Gastrocnemius medialis (tissue), 4 donors: ENCODE results near the gene MED12L. TPM values are rescaled to one million over a fixed set of nuclear protein-coding genes. Genes with fewer than 3 reads are reported as not detected.

Source experiments
- ATAC-seq, 2 donors: fragments of 150-250 bp; one replicate each; pipeline ENCODE4 v1.9.1; 2016
- DNase-seq, 2 donors: peaks; one replicate each; pipeline ENCODE4 v3.0.0-alpha.2; 2019
- H3K27ac ChIP-seq, 4 donors: fragments of 200-600 bp; sonication (generic); 1 replicate in 1 of 4; 2 replicates in 3 of 4; pipeline ENCODE4 v1.5.1; 2016 to 2018; ENCODE audit warnings: mild to moderate bottlenecking in 2 of 4, moderate library complexity in 1 of 4
- H3K27me3 ChIP-seq, 3 donors: fragments of 200-600 bp; sonication (generic) in 2 of 3; 1 replicate in 1 of 3; 2 replicates in 2 of 3; pipeline versions ENCODE4 v1.5.1 to v1.6.0; 2016 to 2019; ENCODE audit warnings: mild to moderate bottlenecking in 1 of 3, moderate library complexity in 1 of 3
- H3K36me3 ChIP-seq, 2 donors: fragments of 200-600 bp; sonication (generic) in 1 of 2; one replicate each; pipeline ENCODE4 v1.5.1; 2017 to 2018
- H3K4me1 ChIP-seq, 2 donors: fragments of 200-600 bp; sonication (generic) in 1 of 2; one replicate each; pipeline ENCODE4 v1.5.1; 2016 to 2017; ENCODE audit warnings: mild to moderate bottlenecking in 2 of 2
- H3K4me3 ChIP-seq, 4 donors: fragments of 200-600 bp; sonication (generic) in 3 of 4; 1 replicate in 1 of 4; 2 replicates in 3 of 4; pipeline ENCODE4 v1.5.1; 2016 to 2019; ENCODE audit warnings: mild to moderate bottlenecking in 2 of 4
- H3K9me3 ChIP-seq, 3 donors: fragments of 200-600 bp; sonication (generic) in 2 of 3; 1 replicate in 1 of 3; 2 replicates in 2 of 3; pipeline ENCODE4 v1.5.1; 2016 to 2019
- CTCF ChIP-seq, 5 experiments: fragments of 450-650 bp in 3 of 5; fragments of 200-600 bp in 2 of 5; sonication (generic) in 2 of 5; IDR thresholded peaks in 4 of 5; conservative IDR thresholded peaks in 1 of 5; 1 replicate in 4 of 5; 2 replicates in 1 of 5; pipeline ENCODE4 v1.5.1; 2016 to 2019; ENCODE audit warnings: antibody characterized with exemption in 5 of 5, mild to moderate bottlenecking in 3 of 5, moderate library complexity in 3 of 5
- POLR2A ChIP-seq, 2 donors: fragments of 450-650 bp; IDR thresholded peaks; one replicate each; pipeline ENCODE4 v1.6.1; 2017; ENCODE audit warnings: antibody characterized with exemption in 2 of 2, mild to moderate bottlenecking in 2 of 2, moderate library complexity in 2 of 2
- in situ Hi-C, 4 donors: fragments of 200-750 bp; cut with MboI; loops; one replicate each; pipeline versions ENCODE4 v1.15.0 to v1.8.0; 2017; ENCODE audit warnings: low sequenced_read_pairs in 4 of 4
- intact Hi-C: fragments of 100-400 bp; cut with DNase I; formaldehyde crosslinking; loops from one replicate; pipeline ENCODE4 v1.15.1; 2023; ENCODE audit warnings: low total_unique reads
- total RNA-seq, 4 donors: library from RNA; depleted of rRNA; stranded (reverse); fragments of >200 nt; gene quantifications; one replicate each; pipeline versions ENCODE4 v1.1.0 to v1.2.3, GENCODE V29; 2016

The MED12L gene
- total RNA-seq, 4 donors from 2014 or later = 0.05 to 1.2 (median 0.10) TPM

GRCh38 chr3:151275091-151275490, 189.6 kb downstream of the MED12L start:
- intact Hi-C loops (no loop called here), in situ Hi-C loops (loop anchor here in 2 of 4 donors (5.0 kb wide), 2 partner anchors 48 to 108 kb away; no protein-coding TSS in a partner anchor)
- no peak for ATAC-seq
- no peaks in the 10 kb centered on the region for H3K9me3 ChIP-seq
- TF ChIP-seq POLR2A (IDR thresholded peaks at IDR 0.05) = no peak
- TF ChIP-seq CTCF (IDR thresholded peaks at IDR 0.05 in 4 of 5, conservative IDR thresholded peaks at IDR 0.05 in 1 of 5) = no peak
- DNase-seq = no peak
- no peaks in the 10 kb centered on the region for H3K27me3 ChIP-seq
- H3K36me3 ChIP-seq = no peaks in the 10 kb centered on the region
- no peaks in the 10 kb centered on the region for H3K4me1 ChIP-seq
- no peak overlapping the region for H3K4me3 ChIP-seq
- peak overlapping the region in 2 of 4 donors; percentile 31 to 36 for H3K27ac ChIP-seq

DNA sequence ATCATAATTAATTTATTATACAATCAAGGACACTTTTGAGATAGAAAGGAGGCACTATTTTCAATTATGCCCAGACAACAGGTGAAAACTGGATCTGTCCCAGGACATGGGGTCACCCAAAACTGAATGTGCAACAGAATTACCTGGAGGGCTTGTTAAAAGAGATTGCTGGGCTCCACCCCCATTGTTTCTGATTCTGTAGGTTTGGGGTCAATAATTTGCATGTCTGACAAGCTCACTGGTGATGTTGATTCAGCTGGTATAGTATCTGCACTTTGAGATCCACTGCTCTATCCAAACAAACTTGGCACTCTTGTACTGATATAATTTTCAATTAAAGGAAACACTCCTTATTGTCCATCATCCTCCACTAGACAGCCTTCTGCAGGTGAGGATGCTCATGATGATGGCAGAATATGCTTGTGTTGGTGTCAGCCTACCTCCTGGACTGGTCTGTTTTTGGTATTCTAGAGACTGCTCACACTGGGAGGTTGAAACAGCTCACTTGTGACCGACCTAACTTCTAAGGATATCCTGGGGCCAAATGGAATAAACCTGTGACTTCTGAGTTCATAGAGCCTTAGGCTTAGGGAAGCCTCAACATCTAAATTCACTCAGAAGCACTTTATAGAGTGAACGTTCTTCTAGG, 190.7 kb downstream of the MED12L start:
- intact Hi-C loops (no loop called here), in situ Hi-C loops (loop anchor here in 2 of 4 donors (5.0 kb wide), 2 partner anchors 49 to 109 kb away; no protein-coding TSS in a partner anchor)
- no peak for ATAC-seq
- peak overlapping the region; percentile 1 to 41 (median 26) for H3K27ac ChIP-seq
- H3K9me3 ChIP-seq = no peaks in the 10 kb centered on the region
- H3K4me1 ChIP-seq = no peaks in the 10 kb centered on the region
- H3K27me3 ChIP-seq = no peaks in the 10 kb centered on the region
- TF ChIP-seq CTCF (IDR thresholded peaks at IDR 0.05 in 4 of 5, conservative IDR thresholded peaks at IDR 0.05 in 1 of 5) = no peak
- no peak for TF ChIP-seq POLR2A (IDR thresholded peaks at IDR 0.05)
- DNase-seq = no peak
- H3K4me3 ChIP-seq = peak overlapping the region in 2 of 4 donors; percentile 8 to 34
- no peaks in the 10 kb centered on the region for H3K36me3 ChIP-seq

DNA sequence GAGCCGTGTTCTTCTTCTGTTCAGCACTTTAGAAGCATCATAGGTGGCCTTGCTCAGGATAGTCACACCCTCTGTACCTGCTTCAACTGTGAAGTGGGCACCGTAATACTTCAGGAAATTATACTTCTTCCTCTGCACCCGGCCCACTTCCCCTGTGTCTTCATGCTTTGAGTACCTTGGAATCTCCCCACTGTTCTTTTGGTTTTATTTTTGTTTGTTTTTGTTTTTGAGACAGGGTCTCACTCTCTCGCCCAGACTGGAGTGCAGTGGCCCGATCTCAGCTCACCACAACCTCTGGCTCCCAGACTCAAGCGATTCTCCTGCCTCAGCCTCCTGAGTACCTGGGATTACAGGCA, 191.2 kb downstream of the MED12L start:
- no peaks in the 10 kb centered on the region for H3K36me3 ChIP-seq
- H3K27ac ChIP-seq = peak overlapping the region; percentile 1 to 41 (median 26)
- ATAC-seq (no peak), DNase-seq (no peak)
- no peaks in the 10 kb centered on the region for H3K9me3 ChIP-seq
- H3K27me3 ChIP-seq = no peaks in the 10 kb centered on the region
- TF ChIP-seq POLR2A (IDR thresholded peaks at IDR 0.05) (no peak), CTCF (IDR thresholded peaks at IDR 0.05 in 4 of 5, conservative IDR thresholded peaks at IDR 0.05 in 1 of 5) (no peak)
- no peaks in the 10 kb centered on the region for H3K4me1 ChIP-seq
- intact Hi-C loops = no loop called here
- H3K4me3 ChIP-seq = peak overlapping the region in 3 of 4 donors; percentile 8 to 34 (median 9)
- in situ Hi-C loops = loop anchor here in 2 of 4 donors (5.0 kb wide), 2 partner anchors 49 to 109 kb away; no protein-coding TSS in a partner anchor

DNA sequence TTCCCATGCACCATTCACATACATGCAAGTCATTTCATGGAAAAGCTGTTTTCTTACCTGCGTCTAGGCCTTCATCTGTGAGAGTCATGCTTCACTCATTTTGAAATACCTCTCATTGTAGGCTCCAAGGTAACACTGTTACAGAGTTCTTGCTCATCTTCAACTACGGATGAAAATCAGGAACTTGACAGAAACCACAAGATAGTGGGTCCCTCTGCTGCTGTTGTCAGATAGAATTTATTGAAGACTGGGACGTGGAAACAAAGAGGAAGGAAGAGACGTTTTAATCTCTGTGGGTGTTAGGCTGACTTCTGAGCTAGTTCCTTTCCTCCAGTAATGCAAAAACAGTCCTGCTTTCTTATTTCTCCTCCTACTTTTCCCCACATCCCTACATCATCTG, 192.8 kb downstream of the MED12L start, which contains the start of gene P2RY14:
TSS of gene P2RY14 (minus strand) at position 313 of the 400 bp plus-strand sequence. CDS start 64,226 bp downstream, outside the sequence.
- ATAC-seq (peak in 1 of 2 donors; percentile 18), DNase-seq (no peak)
- no peaks in the 10 kb centered on the region for H3K9me3 ChIP-seq
- in situ Hi-C loops (loop anchor here in 2 of 4 donors (5.0 kb wide), 2 partner anchors 51 to 111 kb away; no protein-coding TSS in a partner anchor), intact Hi-C loops (no loop called here)
- peak within 1 kb of the TSS; percentile 9 to 42 (median 37) for H3K27ac ChIP-seq
- no peaks in the 10 kb centered on the region for H3K36me3 ChIP-seq
- H3K4me3 ChIP-seq = peak within 1 kb of the TSS in 3 of 4 donors; percentile 8 to 34 (median 23)
- H3K27me3 ChIP-seq = no peaks in the 10 kb centered on the region
- TF ChIP-seq POLR2A (IDR thresholded peaks at IDR 0.05) (no peak), CTCF (IDR thresholded peaks at IDR 0.05 in 4 of 5, conservative IDR thresholded peaks at IDR 0.05 in 1 of 5) (no peak)
- no peaks in the 10 kb centered on the region for H3K4me1 ChIP-seq
